Astrocyte (in vitro differentiated cells and primary cell): ENCODE measurements around the gene STEAP4. TPM values are rescaled to one million over a fixed set of nuclear protein-coding genes. Genes with fewer than 3 reads are reported as not detected.
"Not testable (repeated sequence)": the region's sequence is repeated elsewhere in the genome, so short reads cannot be mapped to it uniquely, and the experiment has no call there.

ENCODE experiments used
- DNase-seq: peaks from one replicate; pipeline ENCODE4 v3.0.0-alpha.2; 2010; ENCODE audit warnings: low read depth
- FAIRE-seq: peaks from 2 replicates; lab custom pipeline; 2011; peaks lifted over from hg19 to GRCh38; lab: Jason Lieb, UNC
- H2AFZ ChIP-seq: 2 replicates; pipeline ENCODE4 v1.6.0; 2012; ENCODE audit warnings: low read depth, low read length, inconsistent platforms
- H3K27ac ChIP-seq: 2 replicates; pipeline ENCODE4 v1.5.1; 2011; ENCODE audit warnings: low read depth, low read length, inconsistent platforms
- H3K27me3 ChIP-seq: 2 replicates; pipeline ENCODE4 v1.6.0; 2011; ENCODE audit warnings: low read length, inconsistent platforms; ENCODE audit not compliant: insufficient read depth
- H3K36me3 ChIP-seq: 2 replicates; pipeline ENCODE4 v1.5.1; 2011; ENCODE audit warnings: low read length, inconsistent platforms; ENCODE audit not compliant: insufficient read depth
- H3K4me1 ChIP-seq: 2 replicates; pipeline ENCODE4 v1.5.1; 2011; ENCODE audit warnings: low read length, inconsistent platforms; ENCODE audit not compliant: insufficient read depth
- H3K4me2 ChIP-seq: 2 replicates; pipeline ENCODE4 v1.6.0; 2012; ENCODE audit warnings: low read length, inconsistent platforms
- H3K4me3 ChIP-seq: 2 replicates; pipeline ENCODE4 v1.5.1; 2011; ENCODE audit warnings: low read depth, mild to moderate bottlenecking, low read length, inconsistent platforms; ENCODE audit not compliant: insufficient read depth
- H3K79me2 ChIP-seq: 2 replicates; pipeline ENCODE4 v1.6.0; 2012; ENCODE audit warnings: mild to moderate bottlenecking, low read length, inconsistent platforms; ENCODE audit not compliant: insufficient read depth
- H3K9ac ChIP-seq: 2 replicates; pipeline ENCODE4 v1.6.0; 2012; ENCODE audit warnings: mild to moderate bottlenecking, low read length, inconsistent platforms
- H3K9me3 ChIP-seq: 2 replicates; pipeline ENCODE4 v1.5.1; 2012; ENCODE audit warnings: low read depth, mild to moderate bottlenecking, low read length, inconsistent platforms; ENCODE audit not compliant: insufficient read depth
- H4K20me1 ChIP-seq: 2 replicates; pipeline ENCODE4 v1.6.0; 2012; ENCODE audit warnings: low read length, inconsistent platforms; ENCODE audit not compliant: insufficient read depth
- H3K27ac Mint-ChIP-seq: one replicate; pipeline ENCODE4 v1.8.0; 2021; ENCODE audit warnings: mild to moderate bottlenecking, mixed read lengths; ENCODE audit not compliant: unreplicated experiment
- H3K27me3 Mint-ChIP-seq: one replicate; pipeline ENCODE4 v1.8.0; 2021; ENCODE audit warnings: low read depth, mixed read lengths; ENCODE audit not compliant: unreplicated experiment
- H3K36me3 Mint-ChIP-seq: one replicate; pipeline ENCODE4 v1.8.0; 2021; ENCODE audit warnings: low read depth, mixed read lengths; ENCODE audit not compliant: unreplicated experiment
- H3K4me1 Mint-ChIP-seq: one replicate; pipeline ENCODE4 v1.8.0; 2021; ENCODE audit warnings: low read depth, mixed read lengths; ENCODE audit not compliant: unreplicated experiment
- H3K4me3 Mint-ChIP-seq: one replicate; pipeline ENCODE4 v1.8.0; 2021; ENCODE audit warnings: mild to moderate bottlenecking, moderate library complexity, mixed read lengths; ENCODE audit not compliant: unreplicated experiment
- H3K9me3 Mint-ChIP-seq: one replicate; pipeline ENCODE4 v1.8.0; 2021; ENCODE audit warnings: mild to moderate bottlenecking, mixed read lengths; ENCODE audit not compliant: unreplicated experiment
- EZH2 ChIP-seq: IDR thresholded peaks from 2 replicates; pipeline ENCODE4 v1.6.1; 2012; ENCODE audit warnings: mild to moderate bottlenecking, low read length, inconsistent platforms; ENCODE audit not compliant: insufficient read depth
- total RNA-seq: library from RNA; stranded (reverse); gene quantifications from 2 replicates; pipeline ENCODE4 v1.2.1, GENCODE V29; 2021
- TF ChIP-seq, protein P1 (sequence below): IDR thresholded peaks from 2 replicates; pipeline ENCODE4 v1.5.1; 2011; ENCODE audit warnings: low read depth, mild to moderate bottlenecking, inconsistent platforms, low read length, moderate library complexity; ENCODE audit not compliant: insufficient read depth

The STEAP4 gene
- total RNA-seq, 1 donor from 2014 or later, result not detected

DNA sequence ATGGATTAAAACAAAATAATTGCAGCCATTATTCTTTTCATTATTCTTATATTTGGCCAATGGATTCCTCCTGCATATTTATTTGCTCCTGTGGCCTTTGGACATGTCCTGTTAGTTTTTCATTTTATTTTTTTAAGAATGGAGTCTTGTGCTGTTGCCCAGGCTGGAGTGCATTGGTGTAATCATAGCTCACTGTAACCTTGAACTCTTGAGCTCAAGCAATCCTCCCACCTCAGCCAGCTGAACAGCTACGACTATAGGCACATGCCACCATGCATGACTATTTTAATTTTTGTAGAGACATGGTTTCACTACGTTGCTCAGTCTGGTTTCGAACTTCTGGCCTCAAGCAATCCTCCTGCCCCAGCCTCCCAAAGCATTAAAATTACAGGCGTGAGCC lies 44.1 kb downstream of the STEAP4 start:
- Mint-ChIP-seq H3K36me3 (no peaks in the 10 kb centered on the region), H3K4me3 (no peak overlapping the region), H3K27ac (no peak overlapping the region), H3K4me1 (peaks cover 5% of the 10 kb centered on the region), H3K9me3 (peaks cover under 1% of the 10 kb centered on the region), H3K27me3 (no peaks in the 10 kb centered on the region)
- DNase-seq, result no peak
- H2AFZ ChIP-seq, result no peak overlapping the region
- no peak for FAIRE-seq
- H4K20me1 ChIP-seq, result no peaks in the 10 kb centered on the region
- no peaks in the 10 kb centered on the region for H3K27me3 ChIP-seq
- H3K4me3 ChIP-seq, result no peak overlapping the region
- H3K36me3 ChIP-seq, result no peaks in the 10 kb centered on the region
- no peak overlapping the region for H3K4me2 ChIP-seq
- H3K4me1 ChIP-seq, result no peaks in the 10 kb centered on the region
- no peaks in the 10 kb centered on the region for H3K79me2 ChIP-seq
- no peaks in the 10 kb centered on the region for H3K9me3 ChIP-seq
- no peak overlapping the region for H3K9ac ChIP-seq
- no peak for TF ChIP-seq EZH2
- TF ChIP-seq, protein P1, sequence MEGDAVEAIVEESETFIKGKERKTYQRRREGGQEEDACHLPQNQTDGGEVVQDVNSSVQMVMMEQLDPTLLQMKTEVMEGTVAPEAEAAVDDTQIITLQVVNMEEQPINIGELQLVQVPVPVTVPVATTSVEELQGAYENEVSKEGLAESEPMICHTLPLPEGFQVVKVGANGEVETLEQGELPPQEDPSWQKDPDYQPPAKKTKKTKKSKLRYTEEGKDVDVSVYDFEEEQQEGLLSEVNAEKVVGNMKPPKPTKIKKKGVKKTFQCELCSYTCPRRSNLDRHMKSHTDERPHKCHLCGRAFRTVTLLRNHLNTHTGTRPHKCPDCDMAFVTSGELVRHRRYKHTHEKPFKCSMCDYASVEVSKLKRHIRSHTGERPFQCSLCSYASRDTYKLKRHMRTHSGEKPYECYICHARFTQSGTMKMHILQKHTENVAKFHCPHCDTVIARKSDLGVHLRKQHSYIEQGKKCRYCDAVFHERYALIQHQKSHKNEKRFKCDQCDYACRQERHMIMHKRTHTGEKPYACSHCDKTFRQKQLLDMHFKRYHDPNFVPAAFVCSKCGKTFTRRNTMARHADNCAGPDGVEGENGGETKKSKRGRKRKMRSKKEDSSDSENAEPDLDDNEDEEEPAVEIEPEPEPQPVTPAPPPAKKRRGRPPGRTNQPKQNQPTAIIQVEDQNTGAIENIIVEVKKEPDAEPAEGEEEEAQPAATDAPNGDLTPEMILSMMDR, result no peak
- no peak overlapping the region for H3K27ac ChIP-seq

DNA sequence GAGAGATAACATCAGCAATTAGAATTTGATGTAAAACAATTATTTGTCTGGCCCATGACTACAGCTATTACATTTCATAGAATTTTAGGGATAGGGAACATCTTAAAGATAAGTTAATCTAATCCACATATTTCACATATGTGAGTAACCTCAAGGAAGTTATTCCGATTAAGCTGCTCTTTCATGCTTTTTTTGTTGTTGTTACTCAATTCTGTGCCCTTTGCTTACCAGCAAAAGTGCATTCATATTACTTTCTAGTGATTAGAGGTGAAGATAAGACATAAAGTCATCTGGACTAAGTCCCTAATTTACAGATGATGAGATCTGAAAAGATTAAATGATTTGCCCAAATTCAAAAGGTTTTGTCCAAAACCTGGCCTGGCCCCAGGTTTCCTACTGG lies 46.0 kb downstream of the STEAP4 start:
- Histone ChIP-seq H3K79me2 (no peaks in the 10 kb centered on the region), H3K27me3 (no peaks in the 10 kb centered on the region), H3K9ac (no peak overlapping the region), H3K4me3 (no peak overlapping the region), H4K20me1 (no peaks in the 10 kb centered on the region), H3K27ac (no peak overlapping the region), H2AFZ (no peak overlapping the region), H3K36me3 (no peaks in the 10 kb centered on the region), H3K4me1 (no peaks in the 10 kb centered on the region), H3K9me3 (peaks cover 3% of the 10 kb centered on the region), H3K4me2 (no peak overlapping the region)
- FAIRE-seq (no peak), DNase-seq (no peak)
- Mint-ChIP-seq H3K4me3 (no peak overlapping the region), H3K27me3 (no peaks in the 10 kb centered on the region), H3K9me3 (no peaks in the 10 kb centered on the region), H3K27ac (no peak overlapping the region), H3K36me3 (no peaks in the 10 kb centered on the region), H3K4me1 (peaks cover 5% of the 10 kb centered on the region)
- TF ChIP-seq, protein P1, result no peak
- TF ChIP-seq EZH2, result no peak

GRCh38 chr7:88259656-88260380 lies 46.9 kb downstream of the STEAP4 start:
- peaks cover 6% of the 10 kb centered on the region for H3K9me3 ChIP-seq
- Mint-ChIP-seq H3K4me1 (peaks cover 5% of the 10 kb centered on the region), H3K27me3 (no peaks in the 10 kb centered on the region), H3K4me3 (no peak overlapping the region), H3K27ac (no peak overlapping the region), H3K9me3 (peaks cover 1% of the 10 kb centered on the region), H3K36me3 (no peaks in the 10 kb centered on the region)
- TF ChIP-seq, protein P1, result no peak
- no peak for TF ChIP-seq EZH2
- DNase-seq (peak; percentile 14), FAIRE-seq (no peak)
- no peaks in the 10 kb centered on the region for H3K36me3 ChIP-seq
- H3K4me2 ChIP-seq, result no peak overlapping the region
- H3K9ac ChIP-seq, result no peak overlapping the region
- no peak overlapping the region for H3K27ac ChIP-seq
- no peaks in the 10 kb centered on the region for H3K79me2 ChIP-seq
- no peaks in the 10 kb centered on the region for H4K20me1 ChIP-seq
- H3K4me1 ChIP-seq, result no peaks in the 10 kb centered on the region
- no peak overlapping the region for H3K4me3 ChIP-seq
- H3K27me3 ChIP-seq, result no peaks in the 10 kb centered on the region
- H2AFZ ChIP-seq, result no peak overlapping the region

DNA sequence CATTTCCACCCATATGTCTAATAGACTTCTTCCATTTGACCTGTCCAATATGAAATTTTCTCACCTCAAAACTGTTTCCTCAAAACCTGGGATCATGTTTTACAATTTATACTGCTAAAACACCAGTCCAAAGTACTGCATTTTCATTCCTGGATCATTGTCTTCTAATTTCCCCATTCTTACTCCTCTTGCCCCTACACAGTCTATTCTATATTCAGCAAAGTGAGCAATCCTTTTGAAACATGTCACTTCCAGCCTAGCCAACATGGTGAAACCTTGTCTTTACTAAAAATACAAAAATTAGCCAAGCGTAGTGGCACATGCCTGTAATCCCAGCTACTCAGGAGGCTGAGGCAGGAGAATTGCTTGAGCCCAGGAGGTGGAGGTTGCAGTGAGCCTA lies 48.4 kb downstream of the STEAP4 start:
- not testable (repeated sequence) for H3K4me3 Mint-ChIP-seq, FAIRE-seq

More for the DNA sequence above, 48.4 kb downstream of the STEAP4 start:
- H3K27me3 ChIP-seq, H3K4me1 Mint-ChIP-seq, H3K4me2 ChIP-seq, H3K4me3 ChIP-seq, H3K4me1 ChIP-seq, H3K9me3 ChIP-seq, H4K20me1 ChIP-seq, H3K79me2 ChIP-seq, H3K36me3 ChIP-seq, DNase-seq, H3K9ac ChIP-seq, H2AFZ ChIP-seq, H3K27ac Mint-ChIP-seq, H3K27me3 Mint-ChIP-seq, H3K36me3 Mint-ChIP-seq, H3K27ac ChIP-seq: not testable (repeated sequence)
- peaks cover 12% of the 10 kb centered on the region for H3K9me3 Mint-ChIP-seq
